GM21360 (cell line): ENCODE measurements around the gene HPSE.
A peak's percentile ranks its signal among the peaks of the same experiment; 100 is the strongest.
"Not testable (repeated sequence)": the region's sequence is repeated elsewhere in the genome, so short reads cannot be mapped to it uniquely, and the experiment has no call there.

Experiments used
- ATAC-seq: cut with Tn5 transposase; IDR thresholded peaks from one replicate; pipeline ENCODE4 v1.9.1; 2021; ENCODE audit warnings: mild to moderate bottlenecking, moderate library complexity; ENCODE audit not compliant: unreplicated experiment

The HPSE gene

DNA sequence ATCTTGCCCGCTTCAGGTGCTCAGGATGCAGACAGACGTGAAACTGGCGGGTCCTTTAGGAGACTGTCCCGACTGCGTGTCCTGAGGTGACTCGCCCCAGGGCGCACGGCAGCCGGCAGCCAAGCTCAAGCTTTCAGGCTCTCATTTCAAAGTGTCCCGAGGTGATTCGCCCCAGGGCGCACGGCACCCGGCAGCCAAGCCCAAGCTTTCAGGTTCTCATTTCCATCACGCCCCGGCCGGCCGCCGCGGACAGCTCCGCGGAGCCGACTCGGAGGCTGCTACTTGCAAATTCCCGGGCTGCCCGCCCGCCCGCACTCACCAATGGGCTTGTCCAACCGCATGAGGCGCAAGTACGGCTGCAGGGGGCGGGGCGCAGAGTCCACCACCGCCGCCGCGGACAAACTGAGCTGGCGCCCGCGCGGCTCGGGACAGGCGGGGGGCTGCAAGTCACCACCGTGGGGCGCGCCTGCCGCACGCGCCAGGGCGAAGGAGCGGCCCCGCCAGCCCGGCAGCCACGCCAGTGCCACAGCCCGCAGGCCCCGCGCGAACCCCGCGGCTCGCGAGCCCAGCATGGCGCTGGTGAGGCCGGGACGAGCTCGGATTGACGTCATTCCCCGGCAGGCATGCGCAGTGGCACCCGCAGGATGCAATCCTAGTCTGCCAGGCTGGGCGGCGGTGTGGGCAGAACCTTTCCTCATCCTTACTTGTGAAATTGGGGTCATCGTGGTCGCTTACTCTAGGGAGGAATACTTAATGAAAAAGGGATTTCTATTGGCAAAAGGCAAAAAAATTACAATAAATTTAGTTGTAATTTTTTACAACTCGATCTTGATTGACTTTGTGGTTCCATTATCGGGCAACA lies 50.2 kb downstream of the HPSE start, which contains the start of gene COQ2:
Gene COQ2, minus strand, starts transcription at position 606 of the 862 bp plus-strand sequence. Its CDS starts 34 bp downstream, at position 572.
- ATAC-seq: peak; percentile 78

DNA sequence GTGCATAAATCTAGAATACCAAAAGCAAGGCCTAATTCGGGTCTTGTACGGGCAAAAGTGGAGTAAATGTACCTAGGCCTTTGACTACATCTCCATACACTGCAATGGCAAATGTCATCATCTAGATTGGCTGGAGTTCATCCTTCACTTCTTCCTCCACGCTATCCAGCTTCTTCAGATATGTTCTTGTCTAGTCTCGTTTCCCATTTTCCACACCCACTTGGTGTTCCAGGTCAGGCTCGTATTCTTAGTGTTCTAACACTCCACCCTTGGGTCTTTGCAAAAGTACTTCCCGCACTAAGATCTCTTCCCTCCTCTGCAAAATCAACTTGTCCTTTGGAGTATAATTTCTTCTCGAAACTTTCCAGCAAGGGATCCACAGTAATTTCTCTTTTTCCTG lies 51.5 kb downstream of the HPSE start:
- no peak for ATAC-seq

DNA sequence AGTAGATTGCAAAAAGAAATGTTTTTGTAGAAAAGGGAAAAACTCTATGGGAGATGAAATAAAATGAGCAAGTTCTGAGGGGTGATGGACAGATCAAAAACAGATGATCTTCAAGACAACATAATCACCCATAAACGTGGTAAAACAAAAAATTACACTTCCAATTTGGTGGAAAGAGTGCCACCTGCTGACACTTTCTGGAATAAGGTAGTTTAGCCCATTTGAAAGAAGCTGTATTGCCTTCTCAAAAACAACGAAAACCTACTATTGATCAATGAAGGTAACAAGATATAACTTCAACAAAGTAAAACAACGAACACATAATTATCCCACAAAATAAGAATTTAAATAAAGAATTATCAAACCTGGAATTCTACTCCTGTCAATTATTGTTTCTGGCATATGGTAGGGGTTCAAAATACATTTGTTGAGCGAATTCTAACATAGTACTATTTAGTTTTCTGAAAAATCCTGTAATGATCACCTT lies 52.6 kb downstream of the HPSE start:
- ATAC-seq: no peak

DNA sequence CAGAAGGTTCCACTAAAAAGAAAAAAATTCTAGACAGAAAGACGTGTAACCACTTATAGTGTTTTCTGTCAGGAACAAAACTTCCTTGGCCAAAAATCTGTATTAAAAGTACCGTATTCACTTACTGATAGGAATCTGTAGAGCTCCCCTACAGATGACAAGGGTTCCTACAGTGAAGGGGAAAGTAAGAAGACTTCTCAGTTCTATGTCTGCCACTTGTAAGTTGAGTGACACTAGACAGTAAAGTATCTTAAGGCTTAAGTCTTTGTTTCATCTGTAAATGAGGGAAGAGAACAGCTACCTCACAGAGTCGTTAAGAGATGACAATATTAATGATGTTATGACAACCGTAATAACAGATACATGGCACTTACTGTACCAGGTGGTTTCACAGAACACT lies 53.3 kb downstream of the HPSE start:
- ATAC-seq: no peak

DNA sequence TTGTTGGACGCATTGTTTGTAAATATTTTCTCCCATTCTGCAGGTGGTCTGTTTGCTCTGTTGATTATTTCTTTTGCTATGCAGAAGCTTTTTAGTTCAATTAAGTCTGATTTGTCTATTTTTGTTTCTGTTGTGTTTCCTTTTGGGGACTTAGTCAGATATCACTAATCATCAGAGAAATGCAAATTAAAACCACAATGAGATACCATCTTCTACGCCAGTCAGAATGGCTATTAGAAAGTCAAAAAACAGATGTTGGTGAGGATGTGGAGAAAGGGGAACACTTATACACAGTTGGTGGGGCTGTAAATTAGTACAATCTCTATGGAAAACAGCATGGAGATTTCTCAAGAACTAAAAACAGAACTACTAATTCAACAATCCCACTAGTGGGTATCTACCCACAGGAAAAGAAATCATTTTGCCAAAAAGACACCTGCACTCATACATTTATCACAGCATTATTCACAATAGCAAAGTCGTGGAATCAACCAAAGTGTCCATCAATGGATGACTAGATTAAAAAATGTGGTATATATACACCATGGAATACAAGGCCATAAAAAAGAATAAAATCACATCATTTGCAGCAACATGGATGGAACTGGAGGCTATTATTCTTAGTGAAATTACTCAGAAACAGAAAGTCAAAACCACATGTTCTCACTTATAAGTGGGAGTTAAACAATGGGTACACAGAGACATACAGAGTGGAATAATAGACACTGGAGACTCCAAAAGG lies 58.2 kb downstream of the HPSE start:
- peak; percentile 50 for ATAC-seq

DNA sequence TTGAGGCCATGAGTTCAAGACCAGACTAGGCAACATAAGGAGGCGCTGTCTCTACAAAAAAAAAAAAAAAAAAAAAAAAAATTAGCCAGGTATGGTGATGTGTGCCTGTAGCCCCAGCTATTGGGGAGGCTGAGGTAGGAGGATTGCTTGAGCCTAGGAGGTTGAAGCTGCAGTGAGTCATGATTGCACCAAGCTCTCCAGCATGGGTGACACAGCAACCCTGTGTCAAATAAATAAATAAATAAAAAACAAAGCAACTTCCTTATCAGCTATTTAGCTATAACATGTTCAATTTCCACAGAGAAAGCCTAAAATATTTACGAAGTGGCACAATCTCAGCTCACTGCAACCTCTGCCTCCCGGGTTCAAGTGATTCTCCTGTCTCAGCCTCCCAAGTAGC lies 60.7 kb downstream of the HPSE start:
- not testable (repeated sequence) for ATAC-seq

DNA sequence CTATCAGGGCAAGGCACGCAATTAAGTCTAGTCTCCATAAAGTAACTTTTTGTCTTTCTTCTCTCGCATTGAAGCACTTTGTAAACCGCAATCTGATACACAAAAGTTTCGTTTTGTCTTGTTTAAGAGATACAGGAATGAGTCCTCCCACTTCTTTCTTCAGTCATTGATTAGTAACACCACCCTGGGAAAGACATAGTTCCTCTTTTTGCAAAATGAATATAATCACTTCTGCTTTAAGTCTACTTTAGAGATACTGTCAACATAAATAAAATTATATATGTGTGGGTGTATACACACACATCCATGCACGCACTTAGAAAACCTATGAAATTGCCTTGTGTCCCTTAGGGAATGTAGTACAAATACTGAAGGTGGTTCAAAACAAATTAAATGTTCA lies 61.7 kb downstream of the HPSE start:
- peak; percentile 82 for ATAC-seq

DNA sequence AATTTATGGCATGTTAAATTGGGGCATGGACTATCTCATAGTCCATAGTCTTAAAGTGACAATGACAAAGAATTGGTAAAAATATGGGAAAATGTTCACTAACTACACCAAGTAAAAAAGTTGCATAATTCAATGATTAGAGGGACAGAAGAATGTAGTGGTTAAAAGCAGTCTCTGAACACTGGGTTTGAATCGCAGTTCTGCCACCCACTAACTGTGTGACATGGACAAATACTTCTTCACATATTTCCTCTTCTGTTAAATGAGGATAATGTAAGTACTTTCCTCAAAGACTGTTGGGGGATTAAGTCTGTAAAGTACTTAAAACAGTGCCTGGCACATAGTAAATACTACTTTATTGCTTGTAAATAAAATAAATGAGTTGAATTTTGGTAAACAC lies 65.4 kb downstream of the HPSE start:
- ATAC-seq: no peak

DNA sequence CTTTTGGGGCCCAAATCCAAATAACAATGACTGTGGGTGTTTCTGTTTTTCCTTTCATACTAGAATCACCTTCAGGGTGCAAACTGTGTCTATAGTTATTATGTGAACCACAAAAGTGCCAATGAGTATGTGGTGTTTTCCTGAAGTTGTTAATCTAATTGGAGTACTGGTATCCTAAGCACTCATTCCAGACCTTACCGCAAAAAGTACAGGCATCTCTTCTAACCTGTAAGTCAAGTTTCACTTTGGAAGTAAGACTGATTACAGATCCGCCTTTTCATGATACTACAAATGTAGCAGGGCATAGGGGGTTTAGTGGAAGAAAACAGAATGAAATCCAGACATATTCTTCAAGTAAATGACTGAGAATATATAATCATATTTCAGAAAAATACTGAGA lies 66.2 kb downstream of the HPSE start:
- ATAC-seq: no peak

DNA sequence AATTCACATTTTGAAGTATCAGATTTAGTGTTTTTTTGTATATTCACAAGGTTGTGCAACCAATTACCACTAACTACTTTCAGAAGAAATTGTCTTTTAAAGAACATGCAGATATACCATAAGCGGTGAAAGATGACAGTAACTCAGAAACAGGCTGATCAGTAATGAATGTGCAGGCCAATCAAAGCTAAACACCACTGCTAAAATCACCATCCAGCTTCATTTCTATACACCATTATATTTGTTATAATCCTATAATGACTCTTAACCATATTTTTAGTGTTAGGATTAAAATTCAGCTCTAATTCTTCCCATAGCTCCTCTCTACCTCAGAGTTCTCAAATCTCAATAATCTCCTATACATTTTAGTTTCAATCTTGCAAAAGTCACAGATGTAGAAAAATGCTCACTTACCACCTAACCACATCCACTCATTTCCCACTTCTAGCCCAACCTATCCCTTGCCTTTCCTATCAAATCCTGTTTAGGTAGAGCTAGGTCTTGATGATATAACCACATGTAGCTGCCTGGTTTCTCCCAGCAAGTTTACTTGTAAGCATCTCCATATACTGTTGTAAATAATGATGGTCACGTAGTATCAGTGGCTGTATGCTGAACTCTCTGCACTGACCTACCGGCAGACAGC lies 66.7 kb downstream of the HPSE start:
- ATAC-seq: no peak

DNA sequence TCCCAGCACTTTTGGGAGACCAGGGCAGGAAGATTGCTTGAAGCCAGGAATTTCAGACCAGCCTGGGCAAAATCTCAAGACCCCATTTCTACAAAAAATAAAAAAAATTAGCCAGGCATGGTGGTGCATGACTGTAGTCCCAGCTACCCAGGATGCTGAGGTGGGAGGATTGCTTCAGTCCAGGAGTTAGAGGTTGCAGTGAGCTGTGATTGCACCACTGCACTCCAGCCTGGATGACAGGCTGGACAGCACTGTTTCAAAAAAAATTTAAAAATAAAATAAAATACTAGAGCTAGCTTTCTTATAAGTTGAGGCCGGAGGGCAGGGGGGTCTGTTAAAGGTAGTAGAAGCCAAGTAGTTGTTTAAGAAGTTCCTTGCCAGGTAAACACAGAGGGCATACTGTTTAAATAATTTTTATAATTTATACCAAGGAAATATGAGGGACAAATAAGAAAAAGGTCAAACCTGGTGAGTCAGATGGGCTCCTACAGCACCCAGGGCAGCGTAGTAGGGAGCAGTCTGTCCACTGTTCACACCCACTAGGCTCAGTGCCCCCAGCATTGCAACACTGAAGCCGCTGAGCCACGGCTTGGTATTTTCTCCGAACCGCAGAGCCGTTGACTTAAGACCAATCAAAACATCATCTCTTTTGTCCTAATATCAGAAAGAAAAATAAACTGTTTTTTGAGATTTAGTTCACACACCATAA lies 67.4 kb downstream of the HPSE start:
- ATAC-seq: no peak

DNA sequence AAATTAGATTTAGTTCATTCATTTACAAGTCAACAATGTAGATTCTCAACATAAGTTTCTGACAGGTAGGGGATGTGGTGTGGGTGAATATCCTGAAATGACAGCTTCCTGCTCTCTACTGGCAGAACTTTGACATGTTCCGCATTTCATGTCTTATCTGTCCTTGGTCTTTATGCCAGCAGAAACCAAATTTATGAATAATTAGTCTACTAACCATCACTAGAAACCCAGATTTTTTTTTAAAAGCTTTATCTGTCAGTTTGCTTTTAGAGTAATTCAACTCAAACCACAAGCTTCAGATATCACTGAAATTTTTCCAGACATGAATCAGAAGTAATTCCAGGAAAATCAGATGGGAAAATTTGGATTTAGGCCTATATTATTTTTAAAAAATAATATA lies 68.0 kb downstream of the HPSE start:
- ATAC-seq: no peak

DNA sequence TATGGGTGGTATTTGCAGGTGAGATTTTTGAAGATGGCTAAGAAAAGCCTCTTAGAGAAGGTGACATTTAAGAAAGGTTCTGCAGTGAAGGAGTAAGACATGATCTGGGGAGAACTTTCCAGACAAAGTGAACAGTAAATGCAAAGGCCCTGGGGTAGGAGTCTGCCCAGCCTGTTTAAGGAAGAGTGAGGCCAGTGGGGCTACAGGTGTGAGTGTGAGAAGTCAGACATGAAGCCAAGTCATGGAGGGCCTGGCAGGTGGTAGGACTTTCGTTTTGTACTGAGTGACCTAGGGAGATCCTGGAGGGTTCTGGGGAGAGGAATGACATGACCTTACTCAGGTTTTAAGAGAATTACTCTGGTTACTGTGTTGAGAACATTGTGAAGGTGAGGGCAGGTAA lies 71.5 kb downstream of the HPSE start:
- no peak for ATAC-seq

DNA sequence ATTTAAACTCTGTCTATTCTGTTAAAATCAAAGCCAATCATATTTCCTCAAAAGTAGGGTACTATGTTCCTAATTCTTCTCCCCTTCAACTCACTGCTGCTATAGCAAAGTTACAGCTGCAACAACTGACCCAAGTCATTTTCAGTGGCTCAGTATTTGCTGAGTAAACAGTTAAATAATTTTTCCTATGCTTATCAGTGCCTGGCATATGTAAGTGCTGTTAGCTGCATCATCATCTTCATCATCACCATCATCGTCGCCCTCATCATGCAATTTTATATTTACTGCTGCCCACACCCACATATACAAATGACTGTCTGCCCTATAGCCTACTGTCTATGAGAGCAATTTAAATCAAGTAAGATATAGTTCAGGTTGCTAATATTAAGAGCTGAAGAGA lies 72.0 kb downstream of the HPSE start:
- no peak for ATAC-seq

DNA sequence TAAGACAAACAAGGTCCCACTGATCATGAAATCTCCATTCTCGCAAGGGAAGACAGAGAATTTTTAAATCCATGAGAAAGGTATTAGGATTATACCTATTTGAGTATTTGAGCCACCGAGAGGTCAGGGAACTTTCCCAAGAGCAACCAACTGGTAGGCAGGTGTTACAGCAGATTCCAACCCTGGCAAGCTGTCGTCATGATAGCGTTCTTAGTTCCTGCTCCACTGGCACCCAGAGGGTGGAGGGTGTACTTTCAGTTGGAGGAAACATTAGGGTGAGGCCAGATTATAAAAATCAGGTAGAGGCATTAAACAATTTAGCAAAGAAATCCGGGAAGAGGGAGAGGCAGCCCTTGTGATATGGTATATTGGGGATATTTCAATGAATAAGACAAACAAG lies 73.3 kb downstream of the HPSE start:
- no peak for ATAC-seq

DNA sequence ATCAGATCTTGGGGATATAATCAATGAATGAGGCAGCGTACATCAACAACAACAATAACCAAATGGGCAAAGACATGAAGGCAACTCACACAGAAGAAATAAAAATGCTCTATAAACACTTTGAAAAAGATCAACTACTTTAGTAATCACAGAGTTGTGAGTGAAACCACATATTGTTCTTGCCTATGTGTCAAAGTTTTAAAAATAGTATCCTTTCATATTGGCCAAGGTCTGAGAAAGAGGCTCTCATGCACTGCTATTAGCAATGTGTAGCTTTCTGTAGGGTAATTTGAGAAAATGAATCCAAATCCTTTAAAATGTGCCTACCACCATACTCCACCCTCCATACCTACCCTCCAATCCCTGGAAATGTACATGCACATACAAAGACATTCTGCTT lies 75.1 kb downstream of the HPSE start:
- ATAC-seq: no peak

DNA sequence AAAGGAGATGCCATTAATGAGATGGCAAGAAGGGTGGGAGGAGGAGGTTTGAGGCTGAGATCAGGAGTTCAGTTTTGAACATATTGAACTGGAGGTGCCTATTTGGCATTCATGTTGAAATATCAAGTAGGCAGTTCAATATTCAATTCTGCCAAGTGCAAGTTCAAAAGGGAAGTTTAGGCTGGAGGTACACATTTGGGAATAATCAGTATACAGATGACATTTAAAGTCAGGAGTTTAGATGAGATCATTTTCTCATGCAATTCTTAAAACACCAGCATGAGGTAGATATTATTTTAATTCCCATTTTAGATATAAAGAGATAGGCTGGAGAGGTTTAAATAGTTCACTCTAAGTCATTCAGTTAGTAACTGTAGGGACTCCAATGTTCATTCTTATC lies 76.2 kb downstream of the HPSE start:
- no peak for ATAC-seq

DNA sequence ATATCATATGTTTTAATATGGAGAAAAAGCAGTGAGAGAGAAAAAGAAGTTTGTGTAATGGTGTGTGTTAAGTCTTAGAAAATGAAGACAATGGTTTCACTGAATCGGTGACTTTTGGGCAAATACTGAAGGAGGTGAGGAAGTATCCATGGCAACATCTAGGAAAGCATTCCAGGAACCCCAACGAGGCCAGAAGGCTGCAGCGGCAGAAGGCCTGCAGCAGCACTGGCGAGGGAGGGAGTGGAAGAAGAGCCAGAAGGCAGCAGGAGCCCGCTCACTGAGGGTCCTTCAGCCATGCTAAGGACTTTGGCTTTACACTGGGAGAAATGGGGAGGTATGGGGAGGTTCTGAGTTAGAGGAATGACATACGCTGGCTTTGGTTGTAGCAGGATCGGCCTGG lies 76.8 kb downstream of the HPSE start:
- ATAC-seq: no peak

DNA sequence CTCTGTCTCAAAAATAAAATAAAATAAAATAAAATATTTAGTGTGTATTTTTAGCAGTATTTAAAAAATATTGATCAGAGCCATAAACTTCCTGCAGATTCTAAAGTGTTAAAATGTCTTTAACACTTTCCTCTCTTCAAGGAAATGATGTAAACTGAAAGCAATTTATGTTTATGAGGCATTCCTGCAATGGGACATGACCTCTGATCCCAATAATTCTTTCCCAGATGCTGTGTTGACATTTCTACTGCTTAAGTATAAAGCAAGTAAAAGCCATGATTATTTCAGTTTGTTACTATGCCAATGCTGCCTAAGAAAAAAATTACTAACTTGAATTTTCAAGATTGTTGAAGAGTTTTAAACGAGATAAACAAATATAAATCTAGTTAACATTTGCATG lies 79.1 kb downstream of the HPSE start:
- ATAC-seq: no peak

DNA sequence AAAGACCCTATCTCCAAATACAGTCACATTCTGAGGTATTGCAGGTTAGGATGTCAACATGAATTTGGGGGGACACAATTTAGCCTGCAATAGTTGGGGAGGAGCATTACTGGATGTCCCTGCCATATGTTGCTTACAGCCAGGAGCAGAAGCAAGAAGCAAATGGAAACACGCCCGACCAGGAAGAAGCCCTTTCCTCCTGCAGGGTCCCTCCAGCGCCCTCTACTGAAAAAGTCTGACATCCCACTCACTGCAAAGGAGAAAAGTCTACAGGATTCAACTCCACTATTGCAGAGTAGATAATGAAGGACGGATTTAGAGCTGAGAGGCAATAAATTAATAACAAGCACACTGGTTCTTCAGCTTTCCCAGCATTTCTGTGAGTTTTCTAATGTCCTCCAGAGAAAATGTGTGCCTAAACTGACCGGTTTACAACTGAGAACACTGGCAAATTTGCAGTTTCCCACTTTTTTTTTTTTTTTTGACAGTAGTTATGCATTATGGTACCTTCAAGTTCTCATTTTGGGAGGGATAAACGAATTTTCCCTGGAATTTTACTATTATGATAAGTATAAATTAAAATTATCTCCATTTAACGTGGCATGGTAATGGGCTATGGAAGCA lies 81.8 kb downstream of the HPSE start:
- peak; percentile 62 for ATAC-seq

DNA sequence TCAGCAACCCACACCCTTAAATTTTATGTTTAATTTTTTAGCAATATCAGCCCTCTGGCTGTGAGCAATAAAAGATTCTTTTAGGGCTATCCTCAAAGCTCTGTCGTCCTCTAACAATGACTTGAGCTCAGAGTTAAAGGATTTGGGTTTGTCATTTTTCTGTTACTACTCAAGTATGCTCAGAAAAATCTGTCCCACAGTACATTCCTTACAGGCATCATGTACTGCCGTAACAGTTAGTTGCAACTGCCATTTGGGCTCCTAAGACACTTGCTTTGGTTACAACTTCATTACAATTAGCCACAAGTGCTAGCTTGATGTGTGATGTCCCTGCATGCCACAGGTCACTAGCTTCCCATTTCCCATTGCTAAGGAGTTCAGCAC lies 83.2 kb downstream of the HPSE start:
- no peak for ATAC-seq
